HUDEP-2 (cell line): ENCODE results near the gene CAMK2D.

Experiments
- DNase-seq, 76 experiments: peaks; one replicate each; lab custom pipeline; 2025; ENCODE audit not compliant: unreplicated experiment in 76 of 76; lab: John Stamatoyannopoulos, UW

Gene CAMK2D

GRCh38 chr4:113450295-113451080, 311.1 kb downstream of the CAMK2D start:
- DNase-seq: no peak

GRCh38 chr4:113449410-113449974, 312.0 kb downstream of the CAMK2D start:
- DNase-seq: no peak

- DNase-seq: no peak
These were observed 313.8 kb downstream of the CAMK2D start for GRCh38 chr4:113447769-113448168.

- DNase-seq: no peak
These were observed 314.5 kb downstream of the CAMK2D start for GRCh38 chr4:113447061-113447460.

- DNase-seq: no peak
These were observed 315.5 kb downstream of the CAMK2D start for GRCh38 chr4:113446019-113446418.

- DNase-seq: no peak
These were observed 316.3 kb downstream of the CAMK2D start for GRCh38 chr4:113445286-113445685.

GRCh38 chr4:113444386-113444785, 317.2 kb downstream of the CAMK2D start:
- DNase-seq: no peak

GRCh38 chr4:113442826-113443225, 318.7 kb downstream of the CAMK2D start:
- DNase-seq: no peak

GRCh38 chr4:113440371-113440770, 321.2 kb downstream of the CAMK2D start:
- DNase-seq: no peak

GRCh38 chr4:113438596-113438995, 322.9 kb downstream of the CAMK2D start:
- DNase-seq: no peak

GRCh38 chr4:113437129-113437528, 324.4 kb downstream of the CAMK2D start:
- DNase-seq: no peak

GRCh38 chr4:113436360-113436759, 325.2 kb downstream of the CAMK2D start:
- DNase-seq: no peak

GRCh38 chr4:113435893-113436292, 325.6 kb downstream of the CAMK2D start:
- no peak for DNase-seq

GRCh38 chr4:113434247-113434587, 327.3 kb downstream of the CAMK2D start:
- DNase-seq: no peak

- DNase-seq: no peak
These were observed 327.8 kb downstream of the CAMK2D start for GRCh38 chr4:113433536-113434246.

- DNase-seq: no peak
These were observed 328.4 kb downstream of the CAMK2D start for GRCh38 chr4:113433116-113433515.

GRCh38 chr4:113423631-113424030, 337.9 kb downstream of the CAMK2D start:
- DNase-seq: no peak

- DNase-seq: no peak
These were observed 340.6 kb downstream of the CAMK2D start for GRCh38 chr4:113420938-113421337.

- no peak for DNase-seq
These were observed 341.9 kb downstream of the CAMK2D start for GRCh38 chr4:113419631-113420030.

GRCh38 chr4:113411496-113411938, 350.0 kb downstream of the CAMK2D start:
- no peak for DNase-seq

- DNase-seq: no peak
These were observed 350.9 kb downstream of the CAMK2D start for GRCh38 chr4:113410686-113411085.

- DNase-seq: no peak
These were observed 352.4 kb downstream of the CAMK2D start for GRCh38 chr4:113409181-113409580.
